ENCODE data around the gene RACGAP1.
A peak's percentile ranks its signal among the peaks of the same experiment; 100 is the strongest.

Gene RACGAP1

DNA sequence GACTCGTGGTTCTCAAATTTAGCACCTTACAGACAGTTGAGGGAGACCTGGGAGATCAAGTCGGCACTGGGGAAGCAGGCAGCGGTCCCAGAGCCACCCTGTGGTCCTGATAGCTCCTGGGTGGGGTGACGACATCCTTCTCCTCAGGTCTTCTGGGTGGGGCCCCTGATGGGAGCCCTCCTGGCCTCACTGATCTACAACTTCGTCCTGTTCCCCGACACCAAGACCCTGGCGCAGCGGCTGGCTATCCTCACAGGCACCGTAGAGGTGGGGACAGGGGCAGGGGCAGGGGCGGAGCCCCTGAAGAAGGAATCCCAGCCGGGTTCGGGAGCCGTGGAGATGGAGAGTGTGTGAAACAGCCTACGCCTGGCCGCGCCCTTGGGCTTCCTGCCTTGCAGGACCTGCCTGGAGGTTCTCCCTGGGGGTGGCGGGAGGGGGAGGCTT lies 50.0 kb downstream of the RACGAP1 start:
- TF ChIP-seq EZH2 (IDR thresholded peaks at IDR 0.05; ENCODE audit: borderline replicate concordance, low read length): no peak
- TF ChIP-seq, protein P1, sequence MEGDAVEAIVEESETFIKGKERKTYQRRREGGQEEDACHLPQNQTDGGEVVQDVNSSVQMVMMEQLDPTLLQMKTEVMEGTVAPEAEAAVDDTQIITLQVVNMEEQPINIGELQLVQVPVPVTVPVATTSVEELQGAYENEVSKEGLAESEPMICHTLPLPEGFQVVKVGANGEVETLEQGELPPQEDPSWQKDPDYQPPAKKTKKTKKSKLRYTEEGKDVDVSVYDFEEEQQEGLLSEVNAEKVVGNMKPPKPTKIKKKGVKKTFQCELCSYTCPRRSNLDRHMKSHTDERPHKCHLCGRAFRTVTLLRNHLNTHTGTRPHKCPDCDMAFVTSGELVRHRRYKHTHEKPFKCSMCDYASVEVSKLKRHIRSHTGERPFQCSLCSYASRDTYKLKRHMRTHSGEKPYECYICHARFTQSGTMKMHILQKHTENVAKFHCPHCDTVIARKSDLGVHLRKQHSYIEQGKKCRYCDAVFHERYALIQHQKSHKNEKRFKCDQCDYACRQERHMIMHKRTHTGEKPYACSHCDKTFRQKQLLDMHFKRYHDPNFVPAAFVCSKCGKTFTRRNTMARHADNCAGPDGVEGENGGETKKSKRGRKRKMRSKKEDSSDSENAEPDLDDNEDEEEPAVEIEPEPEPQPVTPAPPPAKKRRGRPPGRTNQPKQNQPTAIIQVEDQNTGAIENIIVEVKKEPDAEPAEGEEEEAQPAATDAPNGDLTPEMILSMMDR (IDR thresholded peaks at IDR 0.05; ENCODE audit: low read length): no peak
- Histone ChIP-seq H3K9ac (ENCODE audit: low read length) (no peak overlapping the region), H2AFZ (ENCODE audit: low read length) (no peak overlapping the region), H3F3A (ENCODE audit: insufficient read depth, low read length) (no peaks in the 10 kb centered on the region), H3K4me1 (ENCODE audit: insufficient read depth, low read length, severe bottlenecking) (no peaks in the 10 kb centered on the region), H3K79me2 (ENCODE audit: insufficient read depth, low read length) (no peaks in the 10 kb centered on the region), H3K36me3 (ENCODE audit: insufficient read depth, low read length) (no peaks in the 10 kb centered on the region), H3K4me3 (ENCODE audit: low read depth, low read length, poor library complexity, severe bottlenecking) (no peak overlapping the region), H3K9me2 (ENCODE audit: low read depth, low read length) (no peaks in the 10 kb centered on the region), H4K20me1 (ENCODE audit: insufficient read depth, low read length) (no peaks in the 10 kb centered on the region), H3K9me3 (ENCODE audit: low read length) (no peaks in the 10 kb centered on the region), H3K4me2 (ENCODE audit: low read length) (no peak overlapping the region), H3K27me3 (ENCODE audit: insufficient read depth, low read length) (no peaks in the 10 kb centered on the region), H3K27ac (ENCODE audit: low read depth, low read length, poor library complexity, severe bottlenecking) (no peak overlapping the region)

DNA sequence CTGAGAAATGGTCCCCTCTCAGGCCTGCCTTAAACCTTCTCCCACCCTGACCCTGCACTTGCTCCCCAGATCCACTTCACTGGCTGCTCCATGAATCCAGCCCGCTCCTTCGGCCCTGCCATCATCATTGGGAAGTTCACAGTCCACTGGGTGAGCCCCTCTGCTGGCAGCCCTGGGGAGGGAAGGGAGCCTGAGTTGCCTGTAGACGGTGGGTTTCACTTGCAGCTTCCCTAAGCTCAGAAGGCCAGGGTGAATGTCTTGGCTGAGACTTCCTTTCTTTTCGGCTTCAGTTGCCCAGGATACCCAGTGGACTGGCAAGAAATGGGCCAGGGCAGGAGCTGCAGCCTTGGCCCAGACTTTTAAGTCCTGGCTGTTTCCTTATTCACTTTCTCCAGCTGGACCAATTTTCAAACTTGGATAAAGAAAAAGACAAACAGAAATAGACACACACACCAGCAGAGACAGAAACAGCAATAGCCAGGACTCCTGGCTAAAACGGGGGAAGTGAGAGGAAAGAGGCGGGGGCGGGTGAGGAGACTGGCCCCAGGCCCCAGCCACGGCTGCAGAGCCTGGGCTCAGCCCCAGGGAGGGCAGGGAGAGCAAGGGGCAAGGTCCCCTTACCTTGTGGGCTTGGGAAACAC lies 50.5 kb downstream of the RACGAP1 start:
- H3F3A ChIP-seq (ENCODE audit: insufficient read depth, low read length): no peaks in the 10 kb centered on the region
- no peaks in the 10 kb centered on the region for H3K27me3 ChIP-seq (ENCODE audit: insufficient read depth, low read length)
- H3K9me3 ChIP-seq (ENCODE audit: low read length): no peaks in the 10 kb centered on the region
- H3K4me3 ChIP-seq (ENCODE audit: low read depth, low read length, poor library complexity, severe bottlenecking): no peak overlapping the region
- TF ChIP-seq, protein P1 (IDR thresholded peaks at IDR 0.05; ENCODE audit: low read length): no peak
- no peaks in the 10 kb centered on the region for H4K20me1 ChIP-seq (ENCODE audit: insufficient read depth, low read length)
- H3K36me3 ChIP-seq (ENCODE audit: insufficient read depth, low read length): no peaks in the 10 kb centered on the region
- no peak overlapping the region for H3K4me2 ChIP-seq (ENCODE audit: low read length)
- no peaks in the 10 kb centered on the region for H3K4me1 ChIP-seq (ENCODE audit: insufficient read depth, low read length, severe bottlenecking)
- no peak overlapping the region for H3K27ac ChIP-seq (ENCODE audit: low read depth, low read length, poor library complexity, severe bottlenecking)
- H3K79me2 ChIP-seq (ENCODE audit: insufficient read depth, low read length): no peaks in the 10 kb centered on the region
- H2AFZ ChIP-seq (ENCODE audit: low read length): no peak overlapping the region
- H3K9ac ChIP-seq (ENCODE audit: low read length): no peak overlapping the region
- no peaks in the 10 kb centered on the region for H3K9me2 ChIP-seq (ENCODE audit: low read depth, low read length)

DNA sequence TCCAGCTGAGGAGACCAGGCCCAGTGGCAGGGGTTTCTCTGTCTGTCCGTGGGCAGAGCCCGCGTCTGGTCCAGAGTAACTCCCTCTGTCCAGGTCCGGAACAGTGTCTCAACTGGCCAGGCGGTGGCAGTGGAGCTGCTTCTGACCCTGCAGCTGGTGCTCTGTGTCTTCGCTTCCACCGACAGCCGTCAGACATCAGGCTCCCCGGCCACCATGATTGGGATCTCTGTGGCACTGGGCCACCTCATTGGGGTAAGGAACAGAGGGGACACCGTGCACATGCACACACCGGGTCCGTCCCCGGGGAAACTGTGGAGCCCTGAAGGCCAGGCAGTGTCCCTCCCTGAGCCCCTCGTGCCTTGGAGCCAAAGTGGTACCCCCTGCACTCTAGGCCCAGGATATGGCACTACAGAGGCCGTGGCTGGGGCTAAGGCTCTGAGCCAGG lies 51.0 kb downstream of the RACGAP1 start:
- Histone ChIP-seq H3F3A (ENCODE audit: insufficient read depth, low read length) (no peaks in the 10 kb centered on the region), H3K36me3 (ENCODE audit: insufficient read depth, low read length) (no peaks in the 10 kb centered on the region), H2AFZ (ENCODE audit: low read length) (no peak overlapping the region), H3K4me2 (ENCODE audit: low read length) (no peak overlapping the region), H3K9me2 (ENCODE audit: low read depth, low read length) (no peaks in the 10 kb centered on the region), H3K79me2 (ENCODE audit: insufficient read depth, low read length) (no peaks in the 10 kb centered on the region), H3K9me3 (ENCODE audit: low read length) (no peaks in the 10 kb centered on the region), H3K27me3 (ENCODE audit: insufficient read depth, low read length) (no peaks in the 10 kb centered on the region), H3K27ac (ENCODE audit: low read depth, low read length, poor library complexity, severe bottlenecking) (no peak overlapping the region), H3K4me3 (ENCODE audit: low read depth, low read length, poor library complexity, severe bottlenecking) (no peak overlapping the region), H4K20me1 (ENCODE audit: insufficient read depth, low read length) (no peaks in the 10 kb centered on the region), H3K4me1 (ENCODE audit: insufficient read depth, low read length, severe bottlenecking) (no peaks in the 10 kb centered on the region), H3K9ac (ENCODE audit: low read length) (no peak overlapping the region)
- TF ChIP-seq, protein P1 (IDR thresholded peaks at IDR 0.05; ENCODE audit: low read length): peak; percentile 14; the same call in 1 of the 2 replicates
- no peak for TF ChIP-seq EZH2 (IDR thresholded peaks at IDR 0.05; ENCODE audit: borderline replicate concordance, low read length)
